HG02588 (cell line): ENCODE measurements around the gene CDH22.

Source experiments
- ATAC-seq: cut with Tn5 transposase; IDR thresholded peaks from one replicate; pipeline ENCODE4 v1.9.1; 2021; ENCODE audit warnings: mild to moderate bottlenecking, moderate library complexity; ENCODE audit not compliant: unreplicated experiment

CDH22 gene

GRCh38 chr20:46343348-46343974 is 35.2 kb upstream of the CDH22 start:
- no peak for ATAC-seq

- no peak for ATAC-seq
Measured at GRCh38 chr20:46342451-46343347, 34.4 kb upstream of the CDH22 start.

- ATAC-seq, result no peak
Measured at GRCh38 chr20:46342010-46342378, 33.7 kb upstream of the CDH22 start.

- no peak for ATAC-seq
Measured at GRCh38 chr20:46341074-46342009, 33.0 kb upstream of the CDH22 start.

GRCh38 chr20:46339037-46339436 is 30.7 kb upstream of the CDH22 start:
- ATAC-seq, result no peak

- no peak for ATAC-seq
Measured at GRCh38 chr20:46336735-46337134, 28.4 kb upstream of the CDH22 start.

GRCh38 chr20:46334303-46334904 is 26.1 kb upstream of the CDH22 start:
- no peak for ATAC-seq

GRCh38 chr20:46333161-46333991 is 25.1 kb upstream of the CDH22 start:
- no peak for ATAC-seq

GRCh38 chr20:46332373-46333160 is 24.3 kb upstream of the CDH22 start:
- no peak for ATAC-seq

- no peak for ATAC-seq
Measured at GRCh38 chr20:46331611-46332361, 23.5 kb upstream of the CDH22 start.

GRCh38 chr20:46330831-46331371 is 22.6 kb upstream of the CDH22 start:
- ATAC-seq, result no peak

GRCh38 chr20:46330072-46330763 is 21.9 kb upstream of the CDH22 start:
- ATAC-seq, result no peak

- ATAC-seq, result no peak
Measured at GRCh38 chr20:46328200-46328882, 20.0 kb upstream of the CDH22 start.

- no peak for ATAC-seq
Measured at GRCh38 chr20:46327557-46327956, 19.3 kb upstream of the CDH22 start.

- no peak for ATAC-seq
Measured at GRCh38 chr20:46325789-46326188, 17.5 kb upstream of the CDH22 start.

- no peak for ATAC-seq
Measured at GRCh38 chr20:46324960-46325703, 16.8 kb upstream of the CDH22 start.
